ENCODE measurements around the gene LIMA1. TPM values are rescaled to one million over a fixed set of nuclear protein-coding genes. Genes with fewer than 3 reads are reported as not detected.
"Not testable (repeated sequence)": the region's sequence is repeated elsewhere in the genome, so short reads cannot be mapped to it uniquely, and the experiment has no call there.

Gene LIMA1
- total RNA-seq, 1 donor from 2014 or later = 25.5 TPM

GRCh38 chr12:50162230-50162629 lies 121.1 kb downstream of the LIMA1 start:
- no peak overlapping the region for H3K27ac Mint-ChIP-seq (ENCODE audit: unreplicated experiment)
- H3K9me3 Mint-ChIP-seq = no peaks in the 10 kb centered on the region
- peaks cover 24% of the 10 kb centered on the region for H3K4me1 Mint-ChIP-seq

GRCh38 chr12:50160643-50161042 lies 122.7 kb downstream of the LIMA1 start:
- H3K9me3 Mint-ChIP-seq = no peaks in the 10 kb centered on the region
- no peak for DNase-seq (ENCODE audit: low read depth, low spot score)
- no peak overlapping the region for H3K4me3 Mint-ChIP-seq
- peaks cover 15% of the 10 kb centered on the region for H3K4me1 Mint-ChIP-seq
- no peak overlapping the region for H3K27ac Mint-ChIP-seq (ENCODE audit: unreplicated experiment)
- no peak for TF ChIP-seq CTCF (conservative IDR thresholded peaks at IDR 0.05)
- no peaks in the 10 kb centered on the region for H3K27me3 Mint-ChIP-seq (ENCODE audit: low read depth)
- H3K36me3 Mint-ChIP-seq (ENCODE audit: low read depth) = peaks cover 13% of the 10 kb centered on the region

More at GRCh38 chr12:50162230-50162629, 121.1 kb downstream of the LIMA1 start:
- Mint-ChIP-seq H3K36me3 (ENCODE audit: low read depth) (peaks cover 16% of the 10 kb centered on the region), H3K4me3 (no peak overlapping the region), H3K27me3 (ENCODE audit: low read depth) (no peaks in the 10 kb centered on the region)
- no peak for DNase-seq (ENCODE audit: low read depth, low spot score)
- no peak for TF ChIP-seq CTCF (conservative IDR thresholded peaks at IDR 0.05)

- no peak overlapping the region for H3K4me3 Mint-ChIP-seq
- no peak for DNase-seq (ENCODE audit: low read depth, low spot score)
- peaks cover 4% of the 10 kb centered on the region for H3K4me1 Mint-ChIP-seq
- no peaks in the 10 kb centered on the region for H3K9me3 Mint-ChIP-seq
- peaks cover 8% of the 10 kb centered on the region for H3K36me3 Mint-ChIP-seq (ENCODE audit: low read depth)
- TF ChIP-seq CTCF (conservative IDR thresholded peaks at IDR 0.05) = no peak
- no peak overlapping the region for H3K27ac Mint-ChIP-seq (ENCODE audit: unreplicated experiment)
- no peaks in the 10 kb centered on the region for H3K27me3 Mint-ChIP-seq (ENCODE audit: low read depth)
Measured at GRCh38 chr12:50157259-50157658, 126.1 kb downstream of the LIMA1 start.

- no peak for TF ChIP-seq CTCF (conservative IDR thresholded peaks at IDR 0.05)
- peaks cover 4% of the 10 kb centered on the region for H3K4me1 Mint-ChIP-seq
- H3K9me3 Mint-ChIP-seq = no peaks in the 10 kb centered on the region
- no peak overlapping the region for H3K27ac Mint-ChIP-seq (ENCODE audit: unreplicated experiment)
- peaks cover 8% of the 10 kb centered on the region for H3K36me3 Mint-ChIP-seq (ENCODE audit: low read depth)
- H3K27me3 Mint-ChIP-seq (ENCODE audit: low read depth) = no peaks in the 10 kb centered on the region
- no peak overlapping the region for H3K4me3 Mint-ChIP-seq
- no peak for DNase-seq (ENCODE audit: low read depth, low spot score)
Measured at GRCh38 chr12:50156641-50157040, 126.7 kb downstream of the LIMA1 start.

- H3K9me3 Mint-ChIP-seq; DNase-seq (ENCODE audit: low read depth, low spot score); H3K4me3 Mint-ChIP-seq; H3K27ac Mint-ChIP-seq (ENCODE audit: unreplicated experiment); H3K27me3 Mint-ChIP-seq (ENCODE audit: low read depth); H3K4me1 Mint-ChIP-seq; H3K36me3 Mint-ChIP-seq (ENCODE audit: low read depth): not testable (repeated sequence)
Measured at GRCh38 chr12:50154947-50155346, 128.4 kb downstream of the LIMA1 start.

- Mint-ChIP-seq H3K9me3 (no peaks in the 10 kb centered on the region), H3K4me3 (no peak overlapping the region), H3K27ac (ENCODE audit: unreplicated experiment) (no peak overlapping the region), H3K4me1 (no peaks in the 10 kb centered on the region), H3K27me3 (ENCODE audit: low read depth) (no peaks in the 10 kb centered on the region), H3K36me3 (ENCODE audit: low read depth) (no peaks in the 10 kb centered on the region)
- DNase-seq (ENCODE audit: low read depth, low spot score) = no peak
- TF ChIP-seq CTCF (conservative IDR thresholded peaks at IDR 0.05) = no peak
Measured at GRCh38 chr12:50151047-50151687, 132.2 kb downstream of the LIMA1 start.

All from neural crest cell (in vitro differentiated cells).